CD4-positive, alpha-beta T cell treated with Interleukin-2 at 100 ng/mL for 4 hours (primary cell): ENCODE results near the gene OGFOD3.

ENCODE experiments used
- DNase-seq: peaks from one replicate; pipeline ENCODE4 v3.0.0-alpha.2; 2020; ENCODE audit warnings: low spot score

OGFOD3 gene

GRCh38 chr17:82405051-82405450 is 13.3 kb downstream of the OGFOD3 start:
- DNase-seq: no peak

- DNase-seq: no peak
These were observed 14.4 kb downstream of the OGFOD3 start for GRCh38 chr17:82403662-82404660.

- no peak for DNase-seq
These were observed 15.5 kb downstream of the OGFOD3 start for GRCh38 chr17:82402865-82403264.

- peak; percentile 48 for DNase-seq
These were observed 17.6 kb downstream of the OGFOD3 start for GRCh38 chr17:82400830-82401229.

GRCh38 chr17:82400206-82400605 is 18.2 kb downstream of the OGFOD3 start:
- no peak for DNase-seq

- DNase-seq: no peak
These were observed 18.7 kb downstream of the OGFOD3 start for GRCh38 chr17:82399601-82400101.

- DNase-seq: no peak
These were observed 19.3 kb downstream of the OGFOD3 start for GRCh38 chr17:82399041-82399441.

DNA sequence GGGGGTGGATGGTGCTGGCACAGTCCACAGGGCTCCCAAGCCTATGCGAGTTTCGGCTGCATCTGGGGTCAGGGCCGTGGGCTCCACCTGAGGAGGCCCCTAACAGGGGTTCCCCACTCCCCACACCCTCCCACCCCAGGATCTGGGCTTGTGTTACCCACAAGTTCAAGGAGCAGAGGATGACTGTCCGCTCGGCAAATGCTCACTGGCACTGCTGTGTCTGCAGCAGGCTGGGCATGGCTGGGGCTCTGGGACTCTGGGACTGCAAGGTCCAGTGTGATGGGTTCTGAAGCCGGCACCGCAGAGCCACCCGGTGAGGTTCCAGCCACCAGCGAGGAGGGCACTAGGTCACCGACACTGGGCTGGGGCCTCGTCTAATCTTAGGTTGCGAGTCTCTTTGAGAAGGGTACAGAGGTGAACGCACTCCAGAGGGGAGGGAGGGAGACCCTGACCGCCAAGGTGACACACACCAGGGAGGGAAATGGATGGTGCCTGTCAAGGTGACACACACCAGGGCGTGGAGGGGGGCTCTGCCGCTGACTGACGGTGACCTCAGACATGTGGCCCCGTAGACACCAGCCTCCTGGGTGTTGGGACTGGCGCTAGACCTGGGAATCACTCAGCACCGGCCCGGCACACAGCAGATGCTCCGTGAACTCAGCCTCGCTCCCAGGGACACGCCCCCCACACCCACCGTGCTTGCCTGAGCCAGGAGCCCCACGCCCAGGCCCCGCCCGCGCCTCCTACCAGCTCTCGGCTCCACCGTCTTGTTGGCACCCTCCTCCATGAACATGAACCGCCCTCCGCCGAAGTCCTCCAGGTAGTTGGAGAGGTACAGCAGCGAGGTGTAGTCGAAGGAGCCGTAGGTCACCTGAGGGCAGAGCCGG is 20.7 kb downstream of the OGFOD3 start:
- no peak for DNase-seq

DNA sequence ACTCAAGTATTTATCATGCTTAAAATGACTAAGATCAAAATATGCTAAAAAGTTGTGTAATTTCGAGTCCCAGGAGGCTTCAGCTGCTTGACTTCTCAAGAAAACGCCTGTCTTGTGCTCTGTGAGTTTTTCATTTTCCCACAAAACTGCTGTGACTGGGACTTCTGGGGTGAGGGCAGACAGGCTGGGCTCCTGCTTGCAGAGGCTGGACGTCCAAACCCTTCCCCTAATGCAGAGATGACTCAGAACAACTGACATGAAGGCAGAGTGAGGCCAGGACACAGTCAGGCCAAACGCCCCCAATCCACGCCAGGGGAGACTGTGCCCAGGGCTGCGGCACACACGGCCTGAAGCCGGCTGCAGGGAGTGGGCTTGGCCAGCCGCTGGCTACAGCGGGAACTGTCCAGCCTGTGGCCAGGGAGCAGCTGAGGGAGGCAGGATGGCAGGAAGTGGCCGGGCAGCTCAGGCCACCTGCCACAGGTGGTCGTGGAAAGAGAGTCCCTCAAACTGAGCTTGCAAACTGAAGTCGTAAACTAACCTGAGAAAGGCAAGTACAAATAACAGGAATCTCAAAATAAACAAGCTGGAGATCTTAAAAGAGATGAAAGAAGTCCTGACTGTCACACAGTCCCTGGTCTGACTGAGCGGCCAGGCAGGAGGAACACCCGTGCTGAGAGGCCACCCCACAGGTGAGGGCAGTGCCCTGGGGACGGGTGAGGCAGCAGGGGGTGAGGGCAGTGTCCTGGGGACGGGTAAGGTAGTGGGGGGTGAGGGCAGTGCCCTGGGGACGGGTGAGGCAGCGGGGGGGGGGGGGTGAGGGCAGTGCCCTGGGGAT is 21.6 kb downstream of the OGFOD3 start:
- DNase-seq: no peak

DNA sequence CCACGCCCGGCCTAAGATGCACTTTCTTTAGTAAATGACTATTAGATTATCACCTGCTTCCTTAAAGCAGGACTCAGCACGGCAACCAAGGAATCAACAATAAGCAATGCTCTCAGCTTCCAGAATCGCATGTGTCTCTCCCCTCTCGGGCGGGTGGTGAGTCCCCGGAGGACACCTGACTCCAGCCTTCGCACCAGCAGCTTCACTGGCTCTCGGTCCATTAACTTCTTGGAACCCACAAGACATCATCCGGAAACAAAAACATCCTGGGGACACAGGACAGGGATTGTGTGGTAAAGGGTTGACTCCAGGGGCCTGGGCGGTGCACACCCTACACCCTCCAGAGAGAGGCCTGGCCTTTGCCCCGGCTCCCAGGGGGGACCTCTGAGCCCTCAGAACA is 24.1 kb downstream of the OGFOD3 start:
- DNase-seq: no peak

- DNase-seq: no peak
These were observed 25.4 kb downstream of the OGFOD3 start for GRCh38 chr17:82392941-82393340.

- no peak for DNase-seq
These were observed 26.0 kb downstream of the OGFOD3 start for GRCh38 chr17:82392209-82392920.

DNA sequence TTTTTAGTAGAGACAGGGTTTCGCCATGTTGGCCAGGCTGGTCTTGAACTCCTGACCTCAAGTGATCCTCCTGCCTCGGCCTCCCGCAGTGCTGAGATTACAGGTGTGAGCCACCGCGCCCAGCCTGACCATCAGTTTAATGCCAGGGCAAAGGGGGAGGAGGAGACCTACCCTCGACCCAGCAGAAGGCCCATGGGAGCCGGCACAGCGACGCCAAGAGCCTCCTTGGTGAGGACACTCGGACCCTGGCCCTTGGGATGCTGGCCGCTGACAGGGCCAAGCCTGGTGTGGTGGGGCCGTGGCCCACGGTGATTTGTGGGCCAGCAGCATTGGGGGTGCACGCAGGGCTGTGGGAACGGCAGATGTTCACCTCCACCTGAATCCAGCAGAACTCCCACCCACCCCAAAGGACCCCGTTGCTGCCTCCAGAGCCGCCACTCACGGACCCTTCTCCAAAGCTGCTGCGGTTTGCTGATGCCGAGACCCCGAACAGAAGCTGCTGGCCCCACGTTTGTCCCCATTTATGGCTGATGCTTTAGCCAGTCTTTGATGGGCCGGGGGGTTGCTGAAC is 26.8 kb downstream of the OGFOD3 start:
- DNase-seq: no peak

GRCh38 chr17:82390860-82391435 is 27.4 kb downstream of the OGFOD3 start:
- DNase-seq: no peak

GRCh38 chr17:82390015-82390859 is 28.1 kb downstream of the OGFOD3 start:
- no peak for DNase-seq

DNA sequence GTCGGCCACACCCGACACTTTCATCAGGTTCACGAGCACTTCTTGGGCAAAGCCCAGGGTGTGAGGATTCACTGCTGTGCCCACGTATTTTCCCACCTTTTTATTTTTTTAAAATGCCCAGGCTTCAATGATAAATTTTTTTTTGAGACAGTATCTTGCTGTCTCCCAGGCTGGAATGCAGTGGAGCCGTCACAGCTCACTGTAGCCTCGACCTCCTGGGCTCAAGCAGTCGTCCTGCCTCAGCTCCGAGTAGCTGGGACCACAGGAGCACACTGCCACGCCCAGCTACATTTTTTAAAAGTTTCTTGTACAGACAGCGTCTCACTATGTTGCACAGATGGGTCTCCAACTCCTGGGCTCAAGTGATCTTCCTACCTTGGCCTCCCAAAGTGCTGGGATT is 29.0 kb downstream of the OGFOD3 start:
- no peak for DNase-seq

DNA sequence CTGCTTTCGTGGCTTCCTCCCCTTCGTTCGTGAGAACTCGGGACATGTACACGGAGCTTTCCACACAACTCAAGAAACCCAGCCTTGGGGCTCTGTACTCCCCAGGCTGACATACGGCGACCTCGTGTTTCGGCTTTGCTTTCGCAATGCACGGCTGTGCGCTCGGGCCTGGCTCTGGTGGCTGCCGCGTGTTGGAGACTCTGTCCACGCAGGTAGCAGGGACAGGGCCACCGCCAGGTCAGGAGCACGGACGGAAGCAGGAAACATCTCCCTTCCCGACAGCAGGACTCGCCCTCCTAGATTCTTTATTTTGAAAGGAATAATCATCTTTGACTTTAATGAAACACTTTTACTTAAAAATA is 29.5 kb downstream of the OGFOD3 start:
- DNase-seq: no peak

- DNase-seq: no peak
These were observed 30.0 kb downstream of the OGFOD3 start for GRCh38 chr17:82388223-82388921.

GRCh38 chr17:82387705-82388106 is 30.7 kb downstream of the OGFOD3 start:
- no peak for DNase-seq
